ENCODE measurements around the gene BUD13.
A peak's percentile ranks its signal among the peaks of the same experiment; 100 is the strongest.
"Not testable (repeated sequence)": the region's sequence is repeated elsewhere in the genome, so short reads cannot be mapped to it uniquely, and the experiment has no call there.

The BUD13 gene

DNA sequence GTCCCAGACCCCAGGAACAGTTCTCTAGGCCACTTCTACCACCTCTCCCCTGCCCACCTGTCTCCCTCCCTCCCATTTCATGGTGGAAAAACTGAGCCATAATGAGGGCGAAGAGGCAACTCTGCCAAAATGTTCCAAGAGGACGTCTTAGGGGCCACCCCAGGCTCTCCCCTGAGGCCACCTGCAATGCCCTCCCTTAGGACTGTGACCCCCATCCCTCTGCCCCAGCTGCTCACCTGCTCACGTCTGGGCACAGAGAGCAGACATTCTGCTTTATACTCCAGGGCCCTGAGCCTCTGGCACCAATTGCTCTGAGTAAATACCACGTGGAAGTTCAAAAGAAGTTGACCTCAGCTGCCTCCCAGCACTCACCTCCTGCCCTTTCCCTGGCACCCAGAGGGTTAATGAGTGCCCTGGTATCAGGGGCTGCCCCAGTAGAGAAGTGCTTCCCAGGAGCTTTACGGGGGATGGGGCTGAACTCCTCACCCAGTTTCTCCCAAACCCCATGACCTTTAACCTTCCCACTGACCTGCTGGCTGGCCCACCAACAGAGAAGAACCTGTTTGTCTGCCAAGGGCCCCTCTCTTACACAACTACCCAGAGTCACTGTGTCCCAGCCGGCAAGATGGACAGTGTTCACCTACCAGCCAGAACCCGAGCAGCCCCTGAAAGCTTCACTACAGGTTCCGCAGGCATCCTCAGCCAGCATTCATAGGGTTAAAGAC lies 19.5 kb upstream of the BUD13 start:
- no peak for DNase-seq

DNA sequence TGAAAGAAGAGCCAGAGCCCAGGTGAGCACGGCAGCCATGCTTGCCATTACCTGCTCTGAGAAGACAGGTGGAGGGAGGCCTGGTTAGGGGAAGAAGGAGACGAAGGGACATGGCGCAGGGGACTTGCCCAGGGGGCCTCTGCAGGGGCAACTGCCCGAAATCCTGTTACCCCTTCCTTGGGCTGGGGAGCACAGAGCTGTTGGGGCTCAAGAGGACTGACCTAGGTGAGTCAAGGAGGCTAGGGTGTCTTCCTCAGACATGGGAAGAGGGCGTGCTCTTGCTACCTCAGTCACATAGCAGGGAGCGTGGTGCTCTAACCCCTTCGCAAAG lies 19.0 kb upstream of the BUD13 start, which contains the start of gene APOA5:
Gene APOA5, minus strand, starts transcription at position 67 of the 331 bp plus-strand sequence. Its CDS starts 19 bp downstream, at position 48.
- no peak for DNase-seq

DNA sequence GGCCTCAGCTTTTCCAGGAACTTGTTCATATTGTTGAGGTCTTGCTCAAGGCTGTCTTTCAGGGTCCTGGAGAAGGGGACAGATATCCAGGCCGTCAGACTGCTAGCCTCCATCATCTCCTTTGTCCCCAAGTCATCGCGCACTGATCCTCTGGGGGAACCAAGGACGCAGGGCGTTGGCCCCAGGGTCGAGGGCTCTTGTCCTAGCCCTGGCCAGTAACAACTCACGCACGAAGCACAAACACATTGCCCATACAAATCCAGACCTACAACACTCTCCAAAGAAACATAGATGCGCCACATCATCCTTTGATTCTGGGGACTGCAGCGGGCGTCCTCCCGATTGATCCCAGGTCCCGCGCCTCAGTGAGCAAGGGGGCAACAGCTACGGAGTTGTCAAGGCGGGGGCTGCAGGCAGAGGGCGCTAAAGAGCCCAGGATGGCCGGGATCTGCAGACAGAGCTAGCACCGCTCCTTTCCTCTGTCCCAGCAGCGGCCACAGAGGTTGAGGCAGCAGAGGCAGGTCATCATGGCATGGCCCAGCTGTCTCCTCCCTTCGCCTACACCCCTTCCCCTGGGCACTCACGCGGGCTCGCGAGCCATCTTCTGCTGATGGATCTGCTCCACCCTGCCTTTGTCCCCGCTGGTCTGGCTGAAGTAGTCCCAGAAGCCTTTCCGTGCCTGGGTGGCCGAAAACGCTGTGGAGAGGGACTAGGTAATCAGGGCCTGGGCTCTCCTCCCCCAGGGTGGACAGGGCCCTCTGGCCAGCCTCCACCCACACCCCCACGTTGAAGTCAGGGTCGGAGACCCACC lies 18.4 kb upstream of the BUD13 start:
- peak; percentile 75 for DNase-seq

DNA sequence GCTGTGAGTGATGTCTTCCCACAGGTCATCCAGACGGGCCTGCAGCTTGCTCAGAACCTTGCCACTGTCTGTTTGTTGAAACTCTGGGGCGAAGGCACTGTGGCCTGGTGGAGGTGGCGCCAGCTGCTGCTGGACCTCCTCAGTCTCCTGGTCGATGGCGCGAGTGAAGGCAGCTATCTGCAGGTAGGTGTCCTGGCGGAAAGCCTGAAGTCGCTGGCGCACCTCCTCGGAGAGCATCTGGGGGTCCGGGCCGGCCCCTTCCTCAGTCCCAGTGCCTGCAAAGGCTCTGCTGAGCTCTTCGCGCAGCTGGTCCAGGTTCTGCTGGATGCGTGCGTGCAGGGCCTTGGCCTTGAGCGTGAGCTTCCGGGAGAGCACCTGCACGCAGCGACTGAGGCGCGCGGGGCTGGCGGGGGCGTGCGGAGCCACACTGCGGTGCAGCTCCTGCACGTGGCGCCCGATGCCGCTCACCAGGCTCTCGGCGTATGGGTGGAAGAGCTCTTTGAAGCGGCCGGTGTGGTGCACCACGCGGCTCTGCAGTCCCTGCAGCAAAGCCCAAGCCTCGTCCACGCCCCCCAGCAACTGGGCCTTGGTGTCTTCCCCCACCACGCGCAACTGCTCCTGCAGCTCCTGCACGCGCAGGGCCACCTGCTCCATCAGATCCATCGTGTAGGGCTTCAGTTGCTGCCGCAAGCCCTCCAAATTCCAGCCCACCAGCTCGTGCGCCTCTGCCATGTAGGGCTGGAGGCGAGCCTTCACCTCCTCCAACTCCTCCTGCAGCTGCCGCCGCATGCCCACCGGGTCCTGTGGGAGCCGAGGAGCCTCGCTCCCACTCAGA lies 17.6 kb upstream of the BUD13 start:
- DNase-seq = no peak

DNA sequence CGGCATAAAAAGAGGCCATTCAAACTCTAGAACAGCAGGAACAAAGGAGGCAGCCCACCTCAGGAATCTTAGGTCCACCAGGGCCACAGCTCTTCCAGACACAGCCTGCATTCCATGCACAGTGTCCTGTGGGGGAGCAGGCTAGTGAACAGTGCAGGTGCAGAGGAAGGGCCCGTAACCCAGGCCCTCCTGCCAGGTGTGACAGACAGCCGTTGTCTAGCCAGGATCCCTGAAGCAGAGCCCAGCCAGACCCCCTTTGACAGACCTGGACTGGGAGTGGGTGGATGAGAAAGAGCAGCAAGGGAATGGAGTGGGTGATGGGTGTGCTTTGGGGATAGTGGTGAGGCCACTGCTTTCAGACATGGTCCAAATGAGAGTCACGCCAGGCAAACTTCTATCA lies 16.2 kb upstream of the BUD13 start:
- DNase-seq = no peak

DNA sequence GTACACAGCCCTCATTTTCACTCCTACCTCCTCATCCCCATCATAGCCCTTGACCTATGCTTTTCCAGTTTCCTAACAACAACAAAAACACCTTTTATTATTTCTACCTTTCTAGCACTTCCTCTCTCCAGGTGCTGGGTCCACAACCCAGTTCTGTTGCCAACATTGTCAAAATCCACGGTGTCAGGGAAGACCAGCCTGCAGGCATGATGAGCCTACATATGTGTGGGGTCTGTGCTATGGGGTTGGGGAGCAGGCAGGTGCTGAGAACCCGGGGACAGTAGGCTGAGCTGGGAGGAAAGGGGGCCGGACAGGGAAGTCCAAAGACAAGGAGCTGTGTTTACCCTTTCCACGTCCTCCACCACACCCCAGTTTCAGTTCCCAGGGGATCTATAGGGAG lies 15.7 kb upstream of the BUD13 start:
- DNase-seq = no peak

DNA sequence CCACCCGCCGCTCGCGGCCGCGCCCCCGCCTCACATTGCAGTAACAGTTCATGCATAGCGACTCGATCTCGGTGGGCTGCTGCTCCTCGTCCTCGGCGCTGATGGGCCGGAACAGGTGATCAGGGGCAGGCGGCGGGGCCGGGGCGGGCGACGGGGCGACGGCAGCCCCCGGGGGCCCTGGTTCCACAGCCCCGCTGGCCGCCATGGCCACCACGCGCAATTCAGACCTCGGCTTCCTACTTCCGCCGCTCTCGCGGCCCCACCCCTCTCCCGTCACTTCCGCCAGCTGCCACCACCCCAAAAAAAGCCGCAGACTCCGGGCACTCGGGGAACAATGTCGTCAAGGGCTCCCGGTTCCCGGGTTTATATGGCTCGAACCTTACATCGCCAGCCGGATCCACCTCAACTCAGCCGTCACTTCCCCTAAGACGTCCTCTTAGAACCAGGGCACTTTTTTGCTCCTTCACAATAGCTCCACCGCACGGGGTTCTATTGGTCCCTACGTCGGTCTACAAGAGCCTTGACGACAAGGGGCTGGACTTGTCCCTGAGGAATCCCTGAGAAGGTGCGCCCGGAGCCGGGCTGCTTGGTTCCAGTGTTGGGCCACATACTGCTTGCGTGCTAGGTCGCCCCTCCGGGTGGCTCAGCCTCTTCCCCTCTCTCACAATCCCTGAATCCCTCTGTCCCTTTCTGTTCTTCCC lies 15.1 kb upstream of the BUD13 start, which contains the start of gene ZPR1:
Gene ZPR1, minus strand, starts transcription at position 238 of the 701 bp plus-strand sequence. Its CDS starts 33 bp downstream, at position 205.
- DNase-seq = peak; percentile 90

DNA sequence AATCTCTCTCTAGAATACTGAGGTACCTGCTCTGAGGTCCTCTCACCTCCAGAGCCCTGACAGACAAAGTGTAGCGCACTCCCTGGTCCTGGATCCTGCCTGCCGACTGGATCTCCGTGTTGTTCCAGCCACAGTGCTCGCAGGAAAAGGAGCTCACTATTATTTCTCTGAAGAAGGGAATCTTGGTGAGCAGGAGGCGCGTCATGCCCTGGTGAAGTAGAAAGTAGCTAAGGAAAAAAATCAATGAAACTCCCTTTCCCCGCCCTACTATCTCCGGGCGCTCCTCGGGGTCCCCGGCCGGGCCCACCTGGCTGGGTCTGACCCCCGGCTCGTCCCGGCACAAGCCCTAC lies 14.6 kb upstream of the BUD13 start:
- DNase-seq = no peak

DNA sequence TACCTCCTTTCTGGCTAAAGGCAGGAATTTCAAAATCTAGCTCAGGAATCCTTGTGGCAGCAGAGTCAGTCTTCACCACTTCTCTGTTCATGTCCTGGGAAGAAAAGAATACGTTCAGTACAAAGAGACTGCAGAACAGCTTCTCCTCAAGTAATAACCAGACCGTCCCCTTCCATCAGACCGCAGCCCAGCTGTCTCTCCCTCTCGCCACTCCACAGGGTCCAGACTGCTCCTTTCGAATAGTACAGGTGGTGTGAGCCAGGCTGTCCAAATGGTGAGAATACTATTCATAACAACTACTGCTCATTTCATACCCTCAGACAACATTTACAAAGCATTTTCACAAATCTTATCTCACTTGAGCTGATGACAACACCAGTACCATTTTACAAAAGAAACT lies 14.2 kb upstream of the BUD13 start:
- no peak for DNase-seq

DNA sequence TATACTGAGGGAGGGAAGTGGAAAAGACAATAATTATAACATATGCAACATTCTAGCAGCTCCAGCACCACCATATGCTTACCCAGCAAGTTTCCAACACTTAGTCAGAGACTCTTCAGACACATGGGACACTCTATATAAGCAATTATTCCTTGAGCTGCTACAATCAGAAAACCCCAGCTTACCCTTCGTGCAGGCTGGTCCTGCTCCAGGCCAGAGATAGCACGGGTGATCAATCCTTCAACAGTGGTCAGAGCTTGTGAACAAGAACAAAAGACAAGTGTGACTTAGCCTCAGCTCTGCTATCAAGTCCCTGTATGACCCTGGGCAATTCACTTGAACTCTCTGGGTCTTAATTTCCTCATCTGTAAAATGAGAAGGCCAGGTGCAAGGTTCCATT lies 13.5 kb upstream of the BUD13 start:
- DNase-seq = no peak

DNA sequence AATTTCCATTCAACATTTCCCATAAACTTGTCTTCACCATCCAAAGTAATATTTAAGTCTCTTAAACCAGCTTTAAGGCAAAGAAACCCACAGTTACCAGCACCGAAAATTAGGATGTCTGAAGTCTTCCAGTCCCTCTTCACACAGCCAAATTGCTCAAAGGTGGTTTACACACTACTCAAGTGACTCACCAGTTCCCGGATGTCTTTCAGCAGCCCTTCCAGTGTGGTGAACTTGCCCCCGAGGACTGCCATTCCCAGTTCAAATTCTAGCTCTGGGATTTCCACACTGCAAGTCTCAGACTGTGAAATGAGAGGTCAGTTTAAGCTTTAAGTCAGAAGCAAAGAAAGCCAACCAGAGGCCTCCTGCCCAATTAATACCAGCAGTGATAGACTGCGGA lies 9.9 kb upstream of the BUD13 start:
- no peak for DNase-seq

DNA sequence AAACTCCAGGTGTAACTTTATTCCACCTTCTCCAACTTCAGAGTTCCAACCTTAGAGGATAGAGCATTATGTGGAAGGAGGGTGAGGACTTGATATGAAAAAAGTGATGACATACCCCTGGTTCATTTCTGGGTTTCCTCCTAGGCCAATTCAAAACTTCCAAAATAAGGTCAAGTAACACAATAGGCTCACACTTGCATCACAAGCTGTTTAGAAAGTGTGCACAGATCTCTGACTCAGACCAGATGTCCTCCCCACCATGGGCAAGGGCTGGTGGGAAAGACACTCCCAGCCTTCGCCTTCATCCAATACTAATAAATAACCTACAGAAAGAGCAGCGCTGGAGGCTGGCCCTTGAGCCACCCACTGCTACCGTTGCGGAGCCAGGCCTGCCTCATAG lies 5.8 kb upstream of the BUD13 start:
- DNase-seq = no peak

DNA sequence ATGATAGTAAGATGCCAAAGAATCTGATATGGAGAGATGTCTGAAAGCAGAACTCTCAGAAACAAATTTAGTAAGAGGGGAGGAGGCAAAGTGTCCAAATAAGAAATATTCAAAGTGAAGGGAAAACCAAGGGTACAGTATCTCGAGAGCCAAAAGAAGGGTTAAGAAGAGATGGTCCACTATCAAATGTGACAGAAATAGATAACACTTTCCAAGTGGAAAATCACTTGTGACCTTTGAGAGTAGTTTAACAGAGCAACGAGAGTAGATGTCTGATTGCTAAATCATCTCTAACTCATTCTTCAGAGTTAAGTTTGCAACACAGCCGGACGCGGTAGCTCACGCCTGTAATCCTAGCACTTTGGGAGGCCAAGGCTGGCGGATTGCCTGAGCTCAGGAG lies 4.3 kb upstream of the BUD13 start:
- DNase-seq = no peak

DNA sequence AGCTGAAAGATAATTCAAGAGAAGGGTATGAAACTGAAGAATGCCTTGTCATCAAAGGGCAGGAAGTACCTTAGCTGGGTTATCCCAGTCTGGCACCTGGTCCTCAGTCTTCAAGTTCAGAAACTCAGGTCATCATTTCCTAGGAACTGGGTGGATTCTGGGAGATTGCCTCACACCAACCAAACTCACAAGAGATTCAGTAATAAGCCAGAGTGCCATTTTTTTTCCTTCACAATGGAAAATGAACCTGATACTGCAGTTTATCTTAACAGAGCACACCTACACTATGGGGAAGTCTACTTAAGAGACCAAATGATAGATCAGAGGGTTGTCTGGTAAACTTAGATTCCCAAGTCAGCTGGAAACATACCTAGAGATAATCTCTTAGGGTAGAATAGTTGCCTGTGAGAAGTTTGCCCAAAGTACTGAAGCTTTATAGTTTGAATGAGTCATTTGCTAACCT lies 3.8 kb upstream of the BUD13 start:
- DNase-seq = no peak

DNA sequence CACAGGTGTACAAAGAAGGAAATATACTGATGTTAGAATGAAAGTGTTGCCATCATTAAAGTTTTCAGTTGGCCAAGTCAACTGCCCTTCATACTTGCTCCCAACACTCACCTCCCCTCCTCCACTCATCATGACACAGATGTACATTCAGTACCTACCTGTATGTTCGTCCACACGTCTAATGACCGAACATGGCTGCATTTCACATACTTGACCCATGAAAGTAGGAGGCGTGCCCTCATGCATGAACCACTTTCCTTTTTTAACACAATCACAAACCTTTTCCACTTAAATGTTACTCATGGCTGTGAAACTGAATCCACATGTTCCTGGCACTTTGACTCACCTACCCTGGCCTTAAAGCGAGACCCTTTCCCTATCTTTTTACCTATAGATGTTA lies 3.2 kb upstream of the BUD13 start:
- no peak for DNase-seq

DNA sequence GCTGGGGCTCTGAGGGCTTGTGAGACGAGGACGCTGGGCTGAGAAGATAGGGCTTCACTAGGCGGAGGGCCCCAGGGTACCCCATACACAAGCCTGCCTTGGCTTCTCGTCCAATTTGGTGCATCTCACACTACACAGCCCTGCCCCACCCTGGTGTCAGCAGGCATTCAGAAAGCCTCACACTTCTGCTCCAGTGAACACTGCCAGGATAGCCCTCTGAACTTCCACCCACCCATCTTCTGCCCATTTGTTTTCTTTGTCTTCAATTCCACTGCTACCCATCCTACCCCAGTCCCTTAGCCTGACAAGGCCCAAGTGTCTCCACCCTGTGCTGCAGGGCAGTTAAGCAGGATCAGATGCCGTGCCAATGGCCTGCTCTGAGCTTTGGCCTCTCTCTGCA lies 1.9 kb upstream of the BUD13 start:
- DNase-seq = no peak

DNA sequence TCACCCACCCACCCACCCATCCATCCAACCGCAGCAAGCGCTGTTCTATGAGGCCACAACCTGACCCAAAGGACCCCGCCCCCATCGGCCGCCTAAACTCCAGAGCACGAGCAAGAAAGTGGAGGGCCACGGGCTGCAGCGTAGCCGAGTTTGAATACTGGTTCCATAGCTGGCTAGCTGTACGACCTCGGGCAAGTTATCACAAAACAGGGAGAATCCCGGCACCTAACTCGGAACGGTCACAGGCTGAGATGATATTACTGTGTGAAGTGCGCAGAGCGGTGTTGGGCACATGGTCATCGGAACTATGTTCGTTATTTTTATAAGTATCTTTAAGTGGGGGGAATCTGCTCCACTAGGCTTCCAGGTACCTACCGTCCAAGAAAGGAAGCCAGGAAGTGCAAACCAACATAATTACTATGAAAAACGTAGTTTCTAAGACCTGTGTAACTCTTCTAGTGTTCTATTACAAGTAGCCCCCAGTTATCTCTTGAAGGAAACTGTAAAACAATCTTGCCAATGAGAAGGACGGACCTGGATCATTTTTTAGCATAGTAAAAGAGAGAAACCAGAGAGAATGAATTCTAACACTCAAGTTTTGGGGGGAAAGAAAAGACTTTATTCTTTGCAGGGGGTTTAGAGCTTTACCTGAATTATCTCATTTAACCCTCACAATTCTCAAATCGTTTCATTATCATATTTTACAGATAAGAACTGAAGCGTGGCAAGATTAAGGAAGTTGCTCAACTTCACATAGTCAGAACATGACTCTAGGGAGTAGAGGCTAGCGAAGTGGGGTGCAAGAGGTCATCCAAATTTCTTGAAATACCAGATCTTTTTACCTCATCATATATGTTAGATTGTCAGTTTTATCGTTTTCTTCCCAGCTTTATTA lies 663 bp upstream of the BUD13 start:
- DNase-seq = no peak

DNA sequence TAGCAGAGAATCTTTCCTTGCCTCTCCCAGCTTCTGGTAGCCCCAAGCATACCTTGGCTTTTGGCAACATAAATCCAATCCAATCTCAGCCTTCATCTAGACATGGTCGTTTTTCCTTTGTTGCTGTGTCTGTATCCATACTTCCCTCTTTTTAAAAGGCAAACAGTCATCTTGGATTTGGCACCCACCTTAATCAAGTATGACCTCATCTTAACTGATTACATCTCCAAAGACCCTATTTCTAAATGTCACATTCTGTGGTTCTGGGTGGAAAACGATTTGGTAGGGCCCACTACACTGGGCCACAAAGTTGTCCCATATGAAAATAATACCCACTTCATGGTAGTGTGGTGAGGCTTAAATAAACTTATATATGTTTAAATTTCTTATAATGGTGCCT lies 852 bp downstream of the BUD13 start:
- no peak for DNase-seq

DNA sequence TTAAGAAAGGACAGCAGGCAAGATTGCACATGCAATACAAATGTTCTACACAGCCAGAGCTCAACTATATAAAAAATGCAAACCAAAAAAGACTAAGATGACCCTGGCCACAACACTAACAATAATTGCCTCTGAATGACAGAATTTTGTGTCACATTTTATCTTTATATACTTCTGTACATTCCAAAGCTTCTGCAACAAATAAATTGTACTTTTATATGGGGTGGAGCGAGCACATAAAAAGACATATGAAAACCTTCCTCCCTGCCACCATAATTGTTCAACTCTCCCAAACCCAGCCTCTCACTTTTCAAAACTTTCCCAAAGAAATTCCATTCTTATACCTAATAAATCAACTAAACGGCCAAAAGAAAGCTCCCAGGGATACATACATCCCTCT lies 10.7 kb downstream of the BUD13 start:
- DNase-seq = no peak

DNA sequence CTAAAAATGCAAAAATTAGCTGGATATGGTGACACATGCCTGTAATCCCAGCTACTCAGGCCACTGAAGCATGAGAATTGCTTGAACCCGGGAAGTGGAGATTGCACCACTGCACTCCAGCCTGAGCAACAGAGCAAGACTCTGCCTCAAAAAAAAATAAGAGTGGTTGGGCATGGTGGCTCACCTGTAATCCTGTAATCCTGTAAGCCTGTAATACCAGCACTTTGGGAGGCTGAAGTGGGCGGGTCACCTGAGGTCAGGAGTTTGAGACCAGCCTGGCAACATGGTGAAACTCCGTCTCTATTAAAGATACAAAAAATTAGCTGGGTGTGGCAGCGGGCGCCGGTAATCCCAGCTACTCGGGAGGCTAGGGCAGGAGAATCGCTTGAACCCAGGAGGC lies 16.7 kb downstream of the BUD13 start:
- not testable (repeated sequence) for DNase-seq

DNA sequence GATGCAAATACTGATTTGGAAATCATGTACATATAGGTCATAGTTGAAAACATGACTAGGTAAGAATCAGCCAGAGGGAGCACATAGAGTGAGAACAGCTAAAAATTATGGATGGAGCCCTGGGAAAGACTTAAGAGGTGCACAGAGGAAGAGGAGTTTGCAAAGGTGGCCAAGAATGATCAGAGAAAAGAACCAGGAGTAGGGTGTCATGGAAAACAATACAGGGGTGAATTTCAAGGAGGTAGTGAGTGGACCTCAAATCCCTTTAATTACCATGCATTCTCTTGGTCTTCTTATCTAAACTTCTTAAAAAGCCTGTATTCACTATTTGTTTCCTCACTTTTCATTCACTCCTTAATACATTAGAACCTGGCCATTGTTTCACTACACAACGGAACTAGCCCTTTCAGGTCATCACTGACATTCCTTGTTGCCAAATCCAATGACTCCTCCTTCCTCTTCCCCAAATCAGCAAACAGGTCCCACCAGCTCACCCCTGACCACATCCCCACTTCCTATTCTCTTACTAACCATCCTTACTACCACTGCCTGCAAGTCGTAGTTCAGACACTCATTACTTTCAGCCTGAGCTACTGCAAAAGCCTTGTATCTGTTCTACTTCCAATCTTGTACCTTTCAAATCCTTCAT lies 22.6 kb downstream of the BUD13 start:
- DNase-seq = no peak

Data from left hindlimb (tissue), 1 donor.